Measurements from ENCODE around the gene MS4A8.

Gene MS4A8

GRCh38 chr11:60748225-60748624 is 48.8 kb downstream of the MS4A8 start:
- TF ChIP-seq, protein P1, sequence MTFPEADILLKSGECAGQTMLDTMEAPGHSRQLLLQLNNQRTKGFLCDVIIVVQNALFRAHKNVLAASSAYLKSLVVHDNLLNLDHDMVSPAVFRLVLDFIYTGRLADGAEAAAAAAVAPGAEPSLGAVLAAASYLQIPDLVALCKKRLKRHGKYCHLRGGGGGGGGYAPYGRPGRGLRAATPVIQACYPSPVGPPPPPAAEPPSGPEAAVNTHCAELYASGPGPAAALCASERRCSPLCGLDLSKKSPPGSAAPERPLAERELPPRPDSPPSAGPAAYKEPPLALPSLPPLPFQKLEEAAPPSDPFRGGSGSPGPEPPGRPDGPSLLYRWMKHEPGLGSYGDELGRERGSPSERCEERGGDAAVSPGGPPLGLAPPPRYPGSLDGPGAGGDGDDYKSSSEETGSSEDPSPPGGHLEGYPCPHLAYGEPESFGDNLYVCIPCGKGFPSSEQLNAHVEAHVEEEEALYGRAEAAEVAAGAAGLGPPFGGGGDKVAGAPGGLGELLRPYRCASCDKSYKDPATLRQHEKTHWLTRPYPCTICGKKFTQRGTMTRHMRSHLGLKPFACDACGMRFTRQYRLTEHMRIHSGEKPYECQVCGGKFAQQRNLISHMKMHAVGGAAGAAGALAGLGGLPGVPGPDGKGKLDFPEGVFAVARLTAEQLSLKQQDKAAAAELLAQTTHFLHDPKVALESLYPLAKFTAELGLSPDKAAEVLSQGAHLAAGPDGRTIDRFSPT (tag by site-specific recombination; IDR thresholded peaks at IDR 0.05) = no peak
- TF ChIP-seq PRDM10 (tag by site-specific recombination; IDR thresholded peaks at IDR 0.05) = no peak
- TF ChIP-seq, protein P2, sequence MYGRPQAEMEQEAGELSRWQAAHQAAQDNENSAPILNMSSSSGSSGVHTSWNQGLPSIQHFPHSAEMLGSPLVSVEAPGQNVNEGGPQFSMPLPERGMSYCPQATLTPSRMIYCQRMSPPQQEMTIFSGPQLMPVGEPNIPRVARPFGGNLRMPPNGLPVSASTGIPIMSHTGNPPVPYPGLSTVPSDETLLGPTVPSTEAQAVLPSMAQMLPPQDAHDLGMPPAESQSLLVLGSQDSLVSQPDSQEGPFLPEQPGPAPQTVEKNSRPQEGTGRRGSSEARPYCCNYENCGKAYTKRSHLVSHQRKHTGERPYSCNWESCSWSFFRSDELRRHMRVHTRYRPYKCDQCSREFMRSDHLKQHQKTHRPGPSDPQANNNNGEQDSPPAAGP (tag by site-specific recombination; IDR thresholded peaks at IDR 0.05) = no peak
- TF ChIP-seq ZNF639 (tag by site-specific recombination; IDR thresholded peaks at IDR 0.05) = no peak
- TF ChIP-seq ZNF548 (tag by site-specific recombination; IDR thresholded peaks at IDR 0.05) = no peak
- no peak for TF ChIP-seq ZNF239 (tag by site-specific recombination; IDR thresholded peaks at IDR 0.05)
- no peak for TF ChIP-seq ZNF76 (tag by site-specific recombination; IDR thresholded peaks at IDR 0.05; ENCODE audit: borderline replicate concordance, low read depth)
- no peak for TF ChIP-seq SALL2 (tag by site-specific recombination; IDR thresholded peaks at IDR 0.05; ENCODE audit: borderline replicate concordance)
- no peak for TF ChIP-seq ZNF426 (tag by site-specific recombination; IDR thresholded peaks at IDR 0.05)
- no peak for TF ChIP-seq ZNF398 (tag by site-specific recombination; IDR thresholded peaks at IDR 0.05)
- TF ChIP-seq YY2 (tag by site-specific recombination; IDR thresholded peaks at IDR 0.05) = no peak
- TF ChIP-seq ZNF660 (tag by site-specific recombination; IDR thresholded peaks at IDR 0.05) = no peak
- TF ChIP-seq OVOL3 (tag by site-specific recombination; IDR thresholded peaks at IDR 0.05) = no peak
- no peak for TF ChIP-seq ZNF707 (tag by site-specific recombination; IDR thresholded peaks at IDR 0.05)
- CTCF ChIA-PET = no interaction called here

DNA sequence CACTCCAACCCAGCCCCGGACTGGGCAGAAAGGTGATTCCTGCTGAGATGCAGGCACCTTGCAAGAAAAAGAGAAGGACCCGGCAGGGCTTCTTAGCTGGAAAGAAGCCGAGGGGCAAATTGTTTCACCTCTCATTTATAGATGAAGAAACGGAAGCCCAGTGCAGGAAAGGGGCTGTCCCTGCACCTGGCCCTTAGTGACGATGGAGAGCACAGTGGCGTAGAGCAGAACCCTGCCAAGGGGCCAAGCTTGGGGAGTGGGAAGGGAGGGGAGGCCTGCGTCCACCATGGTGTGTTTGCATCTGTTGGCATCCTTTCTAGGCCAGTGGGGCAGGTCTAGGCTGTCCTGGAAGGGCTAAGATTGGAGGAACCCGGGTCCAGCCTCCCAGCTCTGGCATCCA is 49.4 kb downstream of the MS4A8 start:
- POLR2A ChIA-PET = no interaction called here
- Histone ChIP-seq H3K4me1 (ENCODE audit: control insufficient read depth, insufficient read depth, low read length) (no peaks in the 10 kb centered on the region), H3K9me3 (ENCODE audit: control insufficient read depth, insufficient read depth, low read depth, low read length) (no peaks in the 10 kb centered on the region), H3K27ac (ENCODE audit: extremely low read depth, low read depth, low read length) (no peak overlapping the region), H3K4me3 (ENCODE audit: low read depth, low read length) (no peak overlapping the region), H3K36me3 (ENCODE audit: control insufficient read depth in 2 of 2, insufficient read depth in 1 of 2, low read length in 2 of 2) (no peaks in the 10 kb centered on the region)
- CTCF ChIA-PET = no interaction called here
- TF ChIP-seq SALL2 (tag by site-specific recombination; IDR thresholded peaks at IDR 0.05; ENCODE audit: borderline replicate concordance) = no peak
- TF ChIP-seq ZNF558 (tag by site-specific recombination; IDR thresholded peaks at IDR 0.05) = no peak
- TF ChIP-seq ZNF626 (tag by site-specific recombination; IDR thresholded peaks at IDR 0.05) = no peak
- TF ChIP-seq ZXDB (tag by site-specific recombination; IDR thresholded peaks at IDR 0.05) = no peak
- TF ChIP-seq HOXD13 (CRISPR knock-in tag; IDR thresholded peaks at IDR 0.05; ENCODE audit: borderline replicate concordance) = no peak
- TF ChIP-seq, protein P3, sequence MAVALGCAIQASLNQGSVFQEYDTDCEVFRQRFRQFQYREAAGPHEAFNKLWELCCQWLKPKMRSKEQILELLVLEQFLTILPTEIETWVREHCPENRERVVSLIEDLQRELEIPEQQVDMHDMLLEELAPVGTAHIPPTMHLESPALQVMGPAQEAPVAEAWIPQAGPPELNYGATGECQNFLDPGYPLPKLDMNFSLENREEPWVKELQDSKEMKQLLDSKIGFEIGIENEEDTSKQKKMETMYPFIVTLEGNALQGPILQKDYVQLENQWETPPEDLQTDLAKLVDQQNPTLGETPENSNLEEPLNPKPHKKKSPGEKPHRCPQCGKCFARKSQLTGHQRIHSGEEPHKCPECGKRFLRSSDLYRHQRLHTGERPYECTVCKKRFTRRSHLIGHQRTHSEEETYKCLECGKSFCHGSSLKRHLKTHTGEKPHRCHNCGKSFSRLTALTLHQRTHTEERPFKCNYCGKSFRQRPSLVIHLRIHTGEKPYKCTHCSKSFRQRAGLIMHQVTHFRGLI (tag by site-specific recombination; IDR thresholded peaks at IDR 0.05) = no peak
- TF ChIP-seq ZNF341 (tag by site-specific recombination; IDR thresholded peaks at IDR 0.05; ENCODE audit: low read depth) = no peak
- no peak for TF ChIP-seq GLI4 (tag by site-specific recombination; IDR thresholded peaks at IDR 0.05)
- TF ChIP-seq ZNF292 (tag by site-specific recombination; IDR thresholded peaks at IDR 0.05; ENCODE audit: borderline replicate concordance, low read depth) = no peak
- no peak for TF ChIP-seq ZNF549 (tag by site-specific recombination; IDR thresholded peaks at IDR 0.05)
- TF ChIP-seq ZNF792 (tag by site-specific recombination; IDR thresholded peaks at IDR 0.05) = no peak

More at GRCh38 chr11:60748225-60748624, 48.8 kb downstream of the MS4A8 start:
- no peaks in the 10 kb centered on the region for H3K4me1 ChIP-seq (ENCODE audit: control insufficient read depth, insufficient read depth, low read length)
- POLR2A ChIA-PET = no interaction called here
- H3K9me3 ChIP-seq (ENCODE audit: control insufficient read depth, insufficient read depth, low read depth, low read length) = no peaks in the 10 kb centered on the region
- no peak overlapping the region for H3K4me3 ChIP-seq (ENCODE audit: low read depth, low read length)
- H3K36me3 ChIP-seq (ENCODE audit: control insufficient read depth in 2 of 2, insufficient read depth in 1 of 2, low read length in 2 of 2) = no peaks in the 10 kb centered on the region
- H3K27ac ChIP-seq (ENCODE audit: extremely low read depth, low read depth, low read length) = no peak overlapping the region

Data from HEK293 (cell line).